Inflammatory macrophage (primary cell): ENCODE results near the gene XPNPEP1.
A peak's percentile ranks its signal among the peaks of the same experiment; 100 is the strongest.
"Not testable (repeated sequence)": the region's sequence is repeated elsewhere in the genome, so short reads cannot be mapped to it uniquely, and the experiment has no call there.

Source experiments
- DNase-seq, 2 donors: peaks; one replicate each; pipeline ENCODE4 v3.0.0-alpha.2; 2020 to 2022

The XPNPEP1 gene

DNA sequence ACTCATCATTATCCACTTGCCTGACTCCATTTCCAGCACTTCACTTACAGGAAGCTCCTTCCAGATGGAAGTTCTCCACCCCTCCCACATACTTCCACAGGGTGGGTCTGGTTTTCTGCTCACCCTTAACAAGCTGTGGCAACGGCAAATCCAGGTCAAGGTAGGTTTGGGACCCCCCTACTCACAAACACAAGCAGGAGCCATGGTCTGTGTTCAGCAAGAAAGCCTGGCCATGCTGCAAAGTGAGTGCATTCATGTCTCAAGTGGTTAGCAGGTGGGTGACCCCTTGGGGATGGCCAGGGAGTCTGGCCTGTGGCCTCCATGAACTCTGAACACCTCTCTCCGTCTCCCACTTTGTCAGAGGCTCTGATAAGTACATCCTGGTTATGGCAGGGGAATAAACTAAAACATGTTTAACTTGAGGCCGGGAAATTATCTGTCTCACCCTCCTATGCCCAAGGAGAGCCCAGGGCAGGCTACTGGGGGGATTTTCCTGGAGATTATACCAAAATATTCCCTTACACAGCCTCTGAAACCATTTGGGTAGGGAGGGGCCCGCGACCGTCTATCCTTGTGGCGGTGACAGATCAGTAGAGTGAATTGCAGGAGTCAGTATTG, 844 bp downstream of the XPNPEP1 start:
- DNase-seq = no peak

DNA sequence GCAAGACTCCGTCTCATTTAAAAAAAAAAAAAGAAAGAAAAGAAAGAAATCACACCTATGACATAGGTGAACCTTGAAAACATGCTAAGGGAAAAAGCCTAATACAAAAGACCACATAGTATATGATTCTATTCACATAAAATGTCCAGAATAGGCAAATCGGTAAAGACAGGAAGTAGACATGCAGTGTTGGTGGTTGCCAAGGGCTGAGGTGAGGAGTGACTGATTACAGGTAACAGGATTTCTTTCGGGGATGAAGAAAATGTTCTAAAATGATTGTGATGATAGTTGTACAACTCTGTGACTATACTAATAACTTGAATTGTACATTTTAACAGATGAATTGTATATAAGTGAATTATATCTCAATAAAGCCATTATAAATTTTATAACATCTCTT, 3.3 kb downstream of the XPNPEP1 start:
- DNase-seq = no peak

DNA sequence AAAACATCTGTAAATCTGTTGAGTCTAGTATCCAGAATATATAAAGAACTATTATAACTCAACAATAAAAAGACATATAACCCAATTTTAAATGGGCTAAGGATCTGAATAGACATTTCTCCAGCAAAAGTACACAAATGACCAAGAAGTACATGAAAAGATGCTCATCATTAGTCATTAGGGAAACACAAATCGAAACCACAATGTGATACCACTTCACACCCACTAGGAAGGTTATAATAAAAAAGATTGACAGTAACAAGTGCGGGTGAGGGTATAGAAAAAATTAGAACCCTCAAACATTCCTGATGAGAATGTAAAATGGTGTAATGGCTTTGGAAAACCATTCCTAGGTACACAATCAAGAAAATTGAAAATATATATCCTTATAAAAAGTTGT, 4.1 kb downstream of the XPNPEP1 start:
- DNase-seq = no peak

DNA sequence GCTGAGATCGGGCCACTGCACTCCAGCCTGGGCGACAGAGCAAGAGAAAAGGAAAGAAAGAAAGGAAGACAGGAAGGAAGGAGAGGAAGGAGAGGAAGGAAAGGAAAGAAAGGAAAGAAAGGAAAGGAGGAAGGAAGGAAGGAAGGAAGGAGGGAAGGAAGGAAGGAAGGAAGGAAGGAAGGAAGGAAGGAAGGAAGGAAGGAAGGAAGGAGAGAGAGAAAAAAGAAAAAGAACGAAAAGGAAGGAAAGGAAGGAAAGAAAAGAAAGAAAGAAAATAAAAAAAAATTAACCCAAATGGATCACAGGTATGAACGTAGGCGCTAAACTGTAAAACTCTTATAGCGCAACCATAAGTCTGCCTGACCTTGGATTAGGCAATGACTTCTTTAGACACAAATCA, 4.6 kb downstream of the XPNPEP1 start:
- not testable (repeated sequence) for DNase-seq

DNA sequence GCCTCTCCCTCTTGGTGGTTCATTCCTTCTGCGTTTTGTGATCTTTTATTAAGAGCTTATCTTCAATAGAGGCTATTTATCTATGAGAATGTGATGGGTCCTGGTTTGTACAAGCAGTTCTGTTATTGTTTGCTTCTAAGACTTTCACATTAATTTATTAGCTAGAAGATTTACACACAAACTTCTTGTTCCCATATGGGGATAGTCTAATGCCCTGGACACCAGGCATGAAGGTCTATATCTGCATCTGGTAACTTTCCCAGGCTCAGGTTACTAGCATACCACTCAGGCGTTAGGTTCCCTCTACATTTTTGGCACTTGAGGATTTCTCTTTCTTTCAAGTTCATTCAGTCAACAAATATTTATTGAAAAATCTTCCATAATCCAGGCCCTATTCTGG, 7.7 kb downstream of the XPNPEP1 start:
- DNase-seq = no peak

DNA sequence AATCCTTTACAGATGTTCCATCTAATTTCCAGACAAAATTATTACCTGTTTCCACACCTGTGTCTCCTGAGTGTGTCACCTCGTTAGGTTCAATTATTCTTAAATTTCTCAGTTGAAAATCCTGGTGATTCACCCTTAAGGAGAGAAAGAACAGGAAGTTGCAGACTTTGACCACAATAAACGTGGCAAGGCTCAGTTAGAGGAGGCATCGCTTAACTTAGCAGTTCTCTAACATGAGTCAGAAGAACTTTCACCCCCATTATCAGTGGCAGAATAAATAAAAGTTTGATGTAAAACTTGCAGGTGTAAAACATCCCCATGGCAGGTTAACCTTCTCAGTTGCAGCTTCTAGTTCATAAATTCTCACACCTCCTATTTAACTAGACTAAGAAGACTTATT, 8.3 kb downstream of the XPNPEP1 start:
- DNase-seq = peak; percentile 73 to 79

DNA sequence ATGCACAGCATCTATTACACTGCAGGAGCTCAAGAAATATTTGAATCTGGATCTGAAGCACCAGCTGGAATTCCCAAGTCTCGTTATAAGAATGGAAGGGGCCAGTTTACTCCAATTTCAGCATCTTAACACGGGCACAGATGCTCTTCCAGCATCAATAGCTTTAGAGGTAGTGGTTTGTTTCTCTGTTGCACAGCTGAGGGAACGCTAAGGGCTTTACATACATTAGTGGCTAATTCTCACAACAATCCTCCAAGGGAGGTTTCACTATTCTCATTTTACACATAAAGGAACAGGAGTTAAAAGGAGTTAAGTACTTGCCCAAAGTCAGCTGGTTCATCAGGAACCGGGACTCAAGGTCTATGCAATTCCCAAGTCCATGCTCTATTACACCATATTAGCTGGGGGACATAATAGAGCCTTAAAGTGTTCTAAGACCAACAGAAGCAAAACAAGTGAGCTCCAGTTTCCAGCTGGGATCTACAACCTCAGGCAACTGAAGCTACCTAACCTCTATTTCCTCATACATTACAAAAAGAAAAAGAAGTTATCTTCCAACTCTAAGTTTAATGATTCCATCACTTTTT, 9.9 kb downstream of the XPNPEP1 start:
- DNase-seq = no peak

DNA sequence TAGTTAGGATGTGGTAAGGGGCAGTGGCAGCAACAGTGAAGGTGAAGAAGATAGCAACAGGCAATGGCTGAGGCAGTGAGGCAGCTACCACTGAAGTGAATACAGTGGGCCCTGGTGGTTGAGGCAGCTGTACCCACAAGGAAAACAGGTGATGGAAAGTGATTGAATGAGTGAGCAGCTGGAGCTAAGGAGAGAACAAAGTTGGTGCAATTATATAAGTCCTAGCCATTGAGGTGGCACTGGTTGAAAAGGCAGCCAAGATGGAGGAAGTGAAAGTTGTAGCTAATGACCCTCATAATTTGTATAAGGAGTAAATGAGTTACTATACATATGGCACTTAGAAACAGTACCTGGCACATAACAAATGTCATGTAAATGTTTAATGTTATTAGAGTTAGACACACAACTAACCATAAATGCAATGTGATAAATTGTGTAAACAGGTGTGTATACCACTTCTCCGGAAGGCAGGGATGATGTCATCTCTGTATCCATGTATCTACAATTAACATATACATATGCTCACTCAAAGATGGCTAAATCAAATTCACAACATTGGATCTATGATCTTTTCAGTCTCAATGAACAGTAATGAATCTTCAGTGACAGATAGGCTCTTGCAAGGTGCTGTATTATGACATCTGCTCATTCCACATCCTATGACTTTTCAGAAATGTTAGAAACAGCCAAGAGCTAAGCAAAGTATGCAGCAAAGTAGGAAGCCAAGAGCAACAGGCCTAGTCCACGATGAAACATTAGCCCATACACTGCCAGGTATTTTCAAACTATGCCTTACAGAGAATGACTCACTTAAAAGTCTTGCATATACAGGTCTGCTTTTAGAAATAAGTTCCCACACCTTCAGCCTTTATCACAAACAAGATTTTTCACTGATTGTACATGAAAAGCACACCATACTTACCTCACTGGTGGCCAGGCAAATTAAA, 10.7 kb downstream of the XPNPEP1 start:
- no peak for DNase-seq

DNA sequence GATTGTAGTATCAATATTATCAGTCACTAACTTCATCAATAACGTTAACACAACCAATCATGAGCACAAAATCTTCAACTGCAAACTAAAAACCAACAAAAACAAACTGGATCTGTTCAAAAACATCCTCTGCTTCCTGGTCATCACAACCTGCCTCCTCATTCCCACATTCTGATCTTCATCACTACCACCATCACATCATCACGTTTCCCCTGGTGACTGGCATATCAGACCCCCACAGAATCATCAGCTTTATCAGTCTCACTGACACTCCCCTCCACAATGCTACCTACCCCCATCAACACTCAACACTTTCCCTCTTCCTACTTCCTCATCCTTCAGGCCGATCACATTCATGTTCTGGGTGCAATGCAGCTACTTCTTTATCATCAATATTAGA, 11.4 kb downstream of the XPNPEP1 start:
- no peak for DNase-seq

DNA sequence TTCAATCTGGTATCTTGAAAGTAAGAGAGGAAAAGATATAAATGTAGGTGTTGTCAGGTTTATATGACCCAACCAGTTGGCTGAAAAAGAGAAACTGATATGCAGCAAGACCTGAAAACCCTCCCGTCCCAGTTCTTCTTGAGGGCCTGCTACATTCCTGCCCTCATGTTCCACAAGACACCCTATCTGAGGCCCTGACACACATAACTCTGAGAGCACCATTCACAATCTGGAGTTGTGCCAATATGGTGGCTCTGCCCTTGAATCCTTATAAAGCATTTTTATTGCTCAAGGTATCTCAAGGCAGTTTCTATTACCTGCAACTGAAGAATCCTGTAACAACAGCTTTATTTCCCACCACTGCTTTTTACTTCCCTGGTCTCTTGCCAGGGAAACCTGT, 17.0 kb downstream of the XPNPEP1 start:
- DNase-seq = no peak

DNA sequence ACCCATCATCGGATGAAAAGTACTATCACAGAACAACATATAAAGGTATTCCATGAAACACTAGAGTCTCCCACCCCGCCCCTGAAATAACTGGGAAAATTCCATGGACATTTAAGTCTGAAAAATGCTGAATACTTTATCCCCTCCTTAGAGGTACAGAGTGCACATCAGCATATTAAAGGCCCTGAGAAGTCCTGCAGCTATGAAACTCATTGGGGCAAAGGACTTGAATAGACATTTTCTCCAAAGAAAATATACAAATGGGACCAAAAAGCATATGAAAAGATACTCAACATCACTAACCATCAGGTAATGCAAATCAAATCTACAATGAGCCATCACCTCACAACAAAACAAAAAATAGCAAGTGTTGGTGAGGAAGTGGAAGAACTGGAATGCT, 18.9 kb downstream of the XPNPEP1 start:
- DNase-seq = no peak

DNA sequence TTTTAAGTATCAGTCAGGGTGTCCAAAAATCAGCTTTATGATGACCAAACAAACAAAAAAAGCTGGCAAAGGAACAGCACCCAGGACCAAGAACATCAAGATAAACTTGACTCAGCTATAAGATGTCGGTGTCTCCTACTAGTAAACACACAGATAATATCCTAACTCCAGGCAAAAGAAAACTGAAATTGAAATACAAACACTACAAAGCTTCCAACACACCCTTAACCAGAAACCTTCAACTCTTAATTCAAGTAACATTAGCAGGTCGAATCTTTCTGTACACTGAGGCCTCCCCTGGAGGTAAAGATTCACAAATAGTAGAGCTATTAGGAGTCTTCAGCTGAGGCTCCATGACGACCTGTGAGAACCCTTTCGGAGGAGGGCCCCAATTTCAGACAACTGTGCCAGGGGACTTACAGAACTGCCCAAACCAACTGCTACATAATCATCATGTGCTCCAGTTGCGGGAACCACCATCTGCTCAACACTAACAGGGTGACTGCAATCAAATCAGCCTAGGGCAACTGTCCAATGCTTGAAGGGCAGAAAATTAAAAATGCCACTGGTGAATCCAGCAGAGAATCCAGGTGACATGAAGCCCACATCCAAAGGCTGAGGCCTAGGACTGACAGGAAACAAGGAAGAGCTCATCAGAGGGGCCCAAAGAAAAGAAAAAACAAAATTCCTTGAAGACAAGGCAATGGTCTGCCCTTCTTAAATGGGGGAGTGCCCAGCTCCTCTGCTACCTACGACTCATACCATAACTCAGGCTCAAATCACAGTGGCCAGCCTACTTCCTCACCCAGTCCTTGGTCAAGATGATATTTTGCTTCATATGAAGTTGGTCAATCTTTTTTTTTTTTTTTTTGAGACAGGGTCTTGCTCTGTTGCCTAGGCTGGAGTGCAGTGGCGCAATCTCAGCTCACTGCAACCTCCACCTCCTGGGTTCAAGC, 20.0 kb downstream of the XPNPEP1 start:
- peak; percentile 16 to 29 for DNase-seq

DNA sequence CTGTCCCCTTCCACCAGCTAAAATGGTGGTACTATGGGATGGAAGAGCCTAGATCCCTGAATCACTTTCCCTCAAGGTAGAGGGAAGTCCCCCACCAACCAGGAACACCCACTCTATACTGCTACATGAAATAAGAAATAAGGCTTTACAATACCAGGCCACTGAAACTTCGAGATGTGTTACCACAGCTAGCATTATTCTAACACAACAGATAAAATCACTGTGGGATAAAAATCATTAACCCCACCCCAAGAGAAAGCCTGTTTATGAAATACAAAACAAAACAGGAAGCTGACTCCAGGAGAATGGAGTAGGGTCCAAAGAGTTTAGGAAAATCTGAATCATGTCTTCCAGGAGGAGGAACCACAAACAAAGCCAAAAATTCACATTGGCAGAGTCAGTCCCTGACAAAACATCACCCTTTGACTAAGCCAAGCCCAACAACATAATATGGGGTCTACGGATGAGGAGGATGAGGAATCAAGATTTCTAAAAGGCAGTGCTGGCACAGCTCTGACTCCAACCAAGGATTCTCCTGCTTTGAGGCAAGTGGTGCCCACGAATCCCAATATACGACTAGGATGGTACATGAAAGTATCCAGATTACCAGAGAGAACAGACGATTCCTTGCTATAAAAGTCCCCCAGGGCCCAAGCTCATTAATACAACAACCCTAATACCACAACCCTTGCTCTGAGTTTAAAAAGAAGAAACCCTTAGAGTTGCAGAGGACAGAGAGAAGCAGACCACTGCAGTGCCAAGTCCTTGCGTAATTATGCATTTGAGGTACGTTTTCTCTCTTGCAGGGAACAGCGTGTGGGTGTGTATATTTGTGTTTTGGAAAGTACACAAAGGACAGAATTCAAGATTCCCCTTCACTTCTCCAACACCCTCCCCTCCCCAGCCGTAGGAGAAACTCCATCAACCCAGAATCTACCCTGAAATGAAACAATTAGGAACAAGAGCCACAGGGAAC, 23.7 kb downstream of the XPNPEP1 start:
- no peak for DNase-seq

DNA sequence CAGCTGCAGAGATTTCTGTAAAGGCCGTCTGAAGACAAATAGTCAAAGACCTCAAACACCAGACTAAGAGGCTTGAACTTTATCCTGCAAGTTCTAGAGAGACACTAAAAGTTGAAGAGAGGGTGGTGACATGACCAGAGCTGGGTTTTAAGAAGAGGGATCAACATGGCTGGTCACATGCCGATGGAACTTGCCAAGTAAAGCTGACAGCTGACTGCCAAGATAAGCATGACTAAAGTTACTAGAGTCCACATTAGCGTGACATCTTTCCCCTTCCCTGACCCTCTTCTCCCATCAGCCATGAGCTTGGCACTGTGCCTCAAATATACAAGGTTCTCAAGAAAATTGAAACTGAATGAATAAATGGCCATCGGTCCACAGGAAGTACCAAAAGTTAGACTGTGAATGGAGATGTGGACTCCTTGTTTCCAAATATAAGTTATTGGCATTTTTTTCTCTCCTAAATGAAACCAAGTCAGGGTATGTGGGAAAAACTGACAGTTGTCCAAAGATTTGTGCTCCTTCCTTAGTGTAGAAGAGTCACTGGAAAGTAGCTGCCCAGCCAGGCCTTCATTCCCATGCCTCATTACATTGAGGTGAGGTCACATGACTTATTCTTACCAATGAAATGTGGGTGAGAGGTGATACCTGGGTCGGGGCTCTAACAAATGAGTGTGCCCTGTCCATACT, 24.5 kb downstream of the XPNPEP1 start:
- DNase-seq = no peak

DNA sequence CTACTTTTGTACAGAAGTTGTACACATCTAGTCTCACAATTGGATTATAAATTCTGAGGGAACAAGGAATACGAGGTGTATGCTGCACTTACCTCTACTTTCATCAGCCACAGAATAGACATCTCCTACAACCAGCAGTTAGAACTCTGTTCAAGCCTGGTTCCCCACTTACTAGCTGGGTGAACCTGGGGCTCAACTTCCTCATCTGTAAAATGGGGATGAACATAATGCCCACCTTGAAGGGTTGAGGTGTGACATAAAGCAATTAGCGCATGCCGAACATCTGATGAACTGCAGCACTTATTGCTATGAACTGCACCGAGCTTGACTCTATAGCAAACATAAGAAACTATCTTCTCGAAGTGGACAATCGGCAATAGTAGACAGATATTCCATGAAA, 25.3 kb downstream of the XPNPEP1 start:
- DNase-seq = no peak

DNA sequence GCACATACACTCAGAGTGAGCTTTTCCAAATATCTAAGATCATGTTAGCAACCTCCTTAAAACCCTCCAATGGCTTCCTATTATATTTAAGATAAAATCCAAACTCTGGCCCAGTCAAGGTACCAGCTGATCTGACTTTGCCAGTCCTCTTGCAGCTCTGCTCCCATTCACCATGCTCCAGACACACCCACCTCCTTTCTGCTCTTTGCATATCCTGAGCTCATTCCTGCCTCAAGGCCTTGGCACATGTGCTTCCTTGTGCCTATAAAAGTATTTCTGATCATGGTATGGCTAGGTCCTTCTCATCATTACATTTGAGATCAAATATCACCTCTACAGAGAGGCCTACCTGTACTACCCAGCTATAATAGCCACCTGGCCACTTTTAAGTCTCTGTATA, 27.5 kb downstream of the XPNPEP1 start:
- no peak for DNase-seq

DNA sequence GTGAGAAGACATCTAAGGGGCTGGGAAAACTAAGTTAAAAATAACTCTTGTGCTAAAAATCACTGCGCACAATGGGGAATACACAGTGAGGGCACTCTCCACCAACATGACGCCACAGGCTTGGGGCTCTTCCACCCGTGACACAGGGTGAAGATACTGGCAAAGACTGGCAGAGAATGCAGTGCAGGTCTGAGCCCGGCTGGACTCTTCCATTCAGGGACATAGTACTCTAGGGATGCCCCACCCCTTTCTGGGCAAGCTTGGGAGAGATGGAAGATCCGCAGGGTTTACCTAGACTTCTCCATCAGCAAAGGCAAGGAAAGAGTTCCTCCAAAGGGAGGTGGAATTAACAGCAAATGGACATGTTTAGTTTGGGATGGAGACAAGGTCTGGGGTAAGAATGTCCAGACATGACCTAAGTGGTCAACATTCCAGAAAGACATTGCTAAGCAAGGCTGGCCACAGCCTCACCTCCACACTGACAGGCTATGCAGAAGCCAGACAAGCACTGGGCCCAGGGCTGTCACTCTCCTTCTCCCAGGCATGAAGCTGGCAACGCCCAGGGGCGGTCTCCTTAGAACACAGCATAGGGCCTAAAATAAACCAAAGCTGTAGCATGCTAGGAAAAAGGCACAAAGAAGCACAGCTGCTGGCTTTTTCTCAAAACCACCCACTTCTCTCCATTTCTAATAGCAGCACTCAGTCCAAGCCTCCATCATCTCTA, 28.1 kb downstream of the XPNPEP1 start:
- DNase-seq = no peak

DNA sequence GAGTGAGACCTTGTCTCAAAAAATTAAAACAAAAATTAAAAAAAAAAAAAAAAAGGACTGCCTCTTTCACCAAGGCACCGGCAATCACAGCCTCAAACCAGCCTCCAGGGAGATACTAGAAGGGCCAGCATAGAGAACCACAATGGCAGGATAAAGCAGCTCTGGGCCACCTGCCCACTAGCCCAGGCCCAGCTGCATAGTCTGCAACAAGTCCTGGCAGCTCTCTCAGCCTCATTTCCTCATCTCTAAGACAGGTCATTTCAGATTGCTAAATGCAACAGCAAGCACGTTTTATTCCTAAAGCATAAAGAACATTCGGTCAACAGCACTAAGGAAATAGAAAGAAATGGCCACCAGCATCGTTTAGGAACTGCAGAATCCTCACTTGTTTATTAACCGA, 28.8 kb downstream of the XPNPEP1 start:
- no peak for DNase-seq

DNA sequence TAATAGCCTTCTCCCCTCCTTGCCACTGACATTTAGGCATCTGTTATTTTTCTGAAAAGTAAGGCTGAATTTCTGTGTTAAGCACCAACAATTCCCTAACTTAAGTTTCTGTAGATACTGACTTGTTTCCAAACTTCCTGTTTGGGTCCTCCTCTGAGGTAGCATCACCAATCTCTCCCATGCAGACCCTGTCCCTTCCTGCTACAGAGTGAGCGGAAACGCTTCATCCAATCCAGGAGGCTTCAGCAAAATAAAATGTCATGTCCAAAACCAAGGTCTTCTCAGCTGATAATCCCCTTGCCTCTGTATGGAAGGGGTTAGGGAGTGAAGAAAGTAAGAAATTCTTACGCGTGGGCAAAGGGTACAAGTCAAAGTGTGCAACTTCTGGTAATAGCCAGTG, 29.9 kb downstream of the XPNPEP1 start:
- no peak for DNase-seq

DNA sequence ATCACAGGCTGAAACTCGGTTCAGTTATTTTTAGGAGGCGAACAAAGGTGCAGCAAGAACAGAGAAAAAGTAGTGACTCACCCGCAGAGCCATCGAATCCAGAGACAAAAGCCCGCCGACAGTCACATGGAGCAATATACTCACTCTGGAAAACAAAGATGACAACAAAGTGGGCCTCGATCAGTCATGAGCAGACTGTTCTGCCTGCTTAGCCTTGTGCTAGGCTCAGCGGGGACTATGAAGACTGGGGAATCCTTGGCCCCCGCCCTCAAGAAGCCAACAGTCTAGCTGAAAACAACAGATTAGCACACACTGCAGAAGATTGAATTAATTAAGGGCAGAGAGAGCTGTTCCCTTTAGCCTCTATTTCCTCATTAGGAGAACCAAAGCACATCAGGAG, 30.4 kb downstream of the XPNPEP1 start:
- DNase-seq = no peak
